K562 (cell line): ENCODE data around the gene WIF1. TPM values are rescaled to one million over a fixed set of nuclear protein-coding genes. Genes with fewer than 3 reads are reported as not detected.

ENCODE experiments used
- ATAC-seq: fragments of 200-7000 bp; cut with Tn5 transposase; 3 replicates; pipeline ENCODE4 v1.9.1; 2020; ENCODE audit warnings: moderate library complexity
- BruUV-seq: library from RNA; stranded (reverse); fragments of 400-500 nt; replicated peaks from 2 replicates; lab custom pipeline; 2021; lab: Mats Ljungman, UMichigan
- CTCF ChIA-PET: fragments of 300-600 bp; formaldehyde crosslinking; extraction: SDS; loops from one replicate; lab custom pipeline; 2021; ENCODE audit warnings: low intra/inter-chr PET ratio; lab: Yijun Ruan, JAX
- POLR2A ChIA-PET: fragments of 300-600, 350-650 bp; sonication (Branson Sonifier 250); formaldehyde crosslinking; extraction: SDS; loops from one replicate; lab custom pipeline; 2021; ENCODE audit warnings: antibody characterized with exemption, inconsistent platforms; lab: Yijun Ruan, JAX
- DNase-seq, 4 experiments: peaks; one replicate each; pipeline versions ENCODE4 v3.0.0 to v3.0.0-alpha.2; 2011 to 2018; ENCODE audit warnings: low spot score in 3 of 4, mixed read lengths in 3 of 4; ENCODE audit errors: extremely low read depth in 1 of 4
- FAIRE-seq: peaks from 2 replicates; lab custom pipeline; 2011; peaks lifted over from hg19 to GRCh38; lab: Jason Lieb, UNC
- H2AFZ ChIP-seq: 2 replicates; pipeline ENCODE4 v1.6.0; 2011; ENCODE audit warnings: low read depth, low read length, control low read depth, inconsistent platforms
- H3K27ac ChIP-seq: fragments of 200-600 bp; 3 replicates; pipeline ENCODE4 v1.8.0; 2011; ENCODE audit warnings: low read depth, mild to moderate bottlenecking, control low read depth, inconsistent platforms, low read length, moderate library complexity, mixed read lengths; ENCODE audit errors: extremely low read depth
- H3K27me3 ChIP-seq, 2 experiments: fragments of 300-600 bp in 1 of 2; 2 replicates in 1 of 2; 3 replicates in 1 of 2; pipeline versions ENCODE4 v1.6.0 to v1.8.0; 2011; ENCODE audit warnings: inconsistent platforms in 2 of 2, low read length in 2 of 2, mild to moderate bottlenecking in 1 of 2, mixed read lengths in 1 of 2, moderate library complexity in 1 of 2; ENCODE audit not compliant: control insufficient read depth in 2 of 2, insufficient read depth in 2 of 2
- H3K36me3 ChIP-seq: fragments of 300-600 bp; 3 replicates; pipeline ENCODE4 v1.8.0; 2011; ENCODE audit warnings: mild to moderate bottlenecking, low read length, inconsistent platforms; ENCODE audit not compliant: control insufficient read depth, insufficient read depth
- H3K4me1 ChIP-seq, 2 experiments: fragments of 200-600 bp in 1 of 2; replicated peaks in 1 of 2; 2 replicates in 1 of 2; 3 replicates in 1 of 2; pipeline versions ENCODE4 v1.5.1 to v1.8.0; 2011; ENCODE audit warnings: inconsistent platforms in 2 of 2, low read length in 2 of 2, mild to moderate bottlenecking in 1 of 2, mixed read lengths in 1 of 2, moderate library complexity in 1 of 2; ENCODE audit not compliant: control insufficient read depth in 2 of 2, insufficient read depth in 2 of 2
- H3K4me2 ChIP-seq: 2 replicates; pipeline ENCODE4 v1.6.1; 2011; ENCODE audit warnings: low read length, control low read depth, inconsistent platforms, mixed read lengths; ENCODE audit not compliant: insufficient read depth
- H3K4me3 ChIP-seq: fragments of 200-600 bp; sonication (generic), shearing (Covaris generic); 2 replicates; pipeline ENCODE4 v1.5.1; 2016; ENCODE audit warnings: control low read depth, inconsistent platforms
- H3K79me2 ChIP-seq: fragments of 200-600 bp; 3 replicates; pipeline ENCODE4 v1.8.0; 2011; ENCODE audit warnings: low read length, inconsistent platforms; ENCODE audit not compliant: control insufficient read depth, insufficient read depth
- H3K9ac ChIP-seq, 2 experiments: 2 replicates each; pipeline versions ENCODE4 v1.6.0 to v1.6.1; 2011; ENCODE audit warnings: low read depth in 2 of 2, low read length in 2 of 2, control low read depth in 1 of 2, inconsistent platforms in 1 of 2, mild to moderate bottlenecking in 1 of 2, mixed read lengths in 1 of 2; ENCODE audit not compliant: insufficient read depth in 1 of 2
- H3K9me1 ChIP-seq: one replicate; pipeline ENCODE4 v1.6.0; 2011; ENCODE audit warnings: inconsistent platforms, mild to moderate bottlenecking, low read length, moderate library complexity; ENCODE audit not compliant: control insufficient read depth, insufficient read depth
- H3K9me3 ChIP-seq: replicated peaks from 2 replicates; pipeline ENCODE4 v1.5.1; 2011; ENCODE audit warnings: low read depth, low read length, inconsistent platforms; ENCODE audit not compliant: control insufficient read depth, insufficient read depth
- H4K20me1 ChIP-seq: replicated peaks from 2 replicates; pipeline ENCODE4 v1.6.1; 2011; ENCODE audit warnings: low read length, inconsistent platforms, mixed read lengths; ENCODE audit not compliant: control insufficient read depth, insufficient read depth
- HNRNPH1 ChIP-seq: fragments of 200-400 bp; formaldehyde crosslinking; optimal IDR thresholded peaks from 2 replicates; pipeline ENCODE3; 2017; ENCODE audit warnings: low read depth, mild to moderate bottlenecking, low read length, moderate library complexity
- NFIC ChIP-seq: fragments of 450-650 bp; IDR thresholded peaks from 2 replicates; pipeline ENCODE4 v1.6.1; 2017; ENCODE audit warnings: mild to moderate bottlenecking, inconsistent platforms
- NR2F6 ChIP-seq: fragments of 450-650 bp; formaldehyde crosslinking; IDR thresholded peaks from 2 replicates; pipeline ENCODE4 v1.4.0; 2020; ENCODE audit warnings: mild to moderate bottlenecking
- SNIP1 ChIP-seq: fragments of 450-650 bp; IDR thresholded peaks from 2 replicates; pipeline ENCODE4 v1.7.1; 2017; ENCODE audit warnings: low read depth, mild to moderate bottlenecking
- XRCC5 ChIP-seq: fragments of 200-400 bp; formaldehyde crosslinking; IDR thresholded peaks from 2 replicates; pipeline ENCODE4 v1.6.1; 2017; ENCODE audit warnings: low read depth, mild to moderate bottlenecking, low read length
- WGBS: fragments of 100-300 bp; shearing (Covaris generic); methylation state at CpG from one replicate; pipeline ENCODE4 v1.1.6; 2016; ENCODE audit warnings: low coverage, mixed read lengths; ENCODE audit not compliant: insufficient coverage; ENCODE audit errors: missing lambda C conversion rate; 5-methylcytosine and 5-hydroxymethylcytosine counted together
- in situ Hi-C: fragments of 300-500 bp; cut with MboI; formaldehyde crosslinking; loops from 4 replicates; pipeline ENCODE4 v1.15.0; 2018; ENCODE audit warnings: inconsistent platforms, mixed read lengths
- intact Hi-C: fragments of 100-400 bp; cut with micrococcal nuclease; formaldehyde crosslinking; loops from 2 replicates; pipeline ENCODE4 v1.14.2; 2022
- polyA plus RNA-seq, 8 experiments: library from polyadenylated mRNA; depleted of rRNA in 4 of 8; stranded (reverse) in 5 of 8; unstranded in 3 of 8; fragments of >200 nt; fragmentation: Nextera tagmentation in 2 of 8; fragmentation: Illumina TruSeq in 1 of 8; extraction: Ambion mirVana in 2 of 8; extraction: Trizol in 1 of 8; gene quantifications; 2 replicates each; pipeline versions ENCODE4 v1.2.1 to v1.2.3, GENCODE V29; 2011 to 2014; ENCODE audit warnings: inconsistent platforms in 1 of 8, missing spikeins in 1 of 8
- total RNA-seq, 7 experiments: library from RNA; depleted of rRNA in 6 of 7; stranded (reverse); fragments of >200 nt in 6 of 7; fragmentation: Illumina TruSeq in 2 of 7; extraction: Trizol in 2 of 7; gene quantifications; 2 replicates each; pipeline versions ENCODE4 v1.2.1 to v1.2.3, GENCODE V29; 2011 to 2021; ENCODE audit warnings: low replicate concordance in 1 of 7
- TF ChIP-seq, protein P1 (sequence below): fragments of 250-450 bp; sonication (Bioruptor Pico); IDR thresholded peaks from 2 replicates; pipeline ENCODE4 v1.8.0; 2021; ENCODE audit warnings: borderline replicate concordance, mild to moderate bottlenecking, moderate library complexity; ENCODE audit not compliant: poor library complexity, severe bottlenecking
- TF ChIP-seq, protein P2 (sequence below): fragments of 200-600 bp; sonication (generic); IDR thresholded peaks from one replicate; pipeline ENCODE4 v1.6.1; 2012; ENCODE audit warnings: mild to moderate bottlenecking, low read depth, low read length, inconsistent platforms
- TF ChIP-seq, protein P3 (sequence below): fragments of 450-650 bp; IDR thresholded peaks from 2 replicates; pipeline ENCODE4 v1.6.1; 2016; ENCODE audit warnings: antibody characterized with exemption

The WIF1 gene
- total and polyA plus RNA-seq, 9 of the 15 experiments (the other 6 are each of a cell fraction or from before 2014, with no cell fraction given): not detected

DNA sequence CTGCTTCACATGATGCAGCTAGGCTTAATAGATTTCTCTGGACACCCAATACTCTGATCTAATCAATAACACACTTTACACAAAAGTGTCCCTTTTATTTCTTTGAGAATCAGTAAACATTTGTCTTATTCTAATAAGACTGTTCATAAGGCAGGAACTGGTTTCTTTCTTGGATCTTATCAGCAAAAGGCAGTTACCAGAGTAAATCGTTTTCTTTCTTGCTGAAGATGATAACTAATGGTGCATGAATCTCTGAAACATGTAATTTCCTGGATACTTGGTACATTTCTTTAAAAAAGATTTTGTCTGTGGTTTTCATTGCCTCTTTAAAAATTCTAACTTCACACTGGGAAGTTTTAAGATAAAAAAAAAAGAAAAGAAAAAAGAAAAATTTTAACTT lies 39.6 kb downstream of the WIF1 start:
- no peaks in the 10 kb centered on the region for H3K9me3 ChIP-seq
- H3K4me3 ChIP-seq: no peak overlapping the region
- no peaks in the 10 kb centered on the region for H3K36me3 ChIP-seq
- WGBS: 0% methylated on average over 1 of the region's 1 CpG
- H3K27me3 ChIP-seq: no peaks in the 10 kb centered on the region
- ChIA-PET CTCF (no interaction called here), POLR2A (no interaction called here)
- no peaks in the 10 kb centered on the region for H3K79me2 ChIP-seq
- H2AFZ ChIP-seq: no peak overlapping the region
- TF ChIP-seq NFIC (no peak), HNRNPH1 (no peak), XRCC5 (no peak), SNIP1 (no peak), NR2F6 (no peak)
- TF ChIP-seq, protein P1, sequence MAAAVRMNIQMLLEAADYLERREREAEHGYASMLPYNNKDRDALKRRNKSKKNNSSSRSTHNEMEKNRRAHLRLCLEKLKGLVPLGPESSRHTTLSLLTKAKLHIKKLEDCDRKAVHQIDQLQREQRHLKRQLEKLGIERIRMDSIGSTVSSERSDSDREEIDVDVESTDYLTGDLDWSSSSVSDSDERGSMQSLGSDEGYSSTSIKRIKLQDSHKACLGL (CRISPR knock-in tag): no peak
- TF ChIP-seq, protein P2, sequence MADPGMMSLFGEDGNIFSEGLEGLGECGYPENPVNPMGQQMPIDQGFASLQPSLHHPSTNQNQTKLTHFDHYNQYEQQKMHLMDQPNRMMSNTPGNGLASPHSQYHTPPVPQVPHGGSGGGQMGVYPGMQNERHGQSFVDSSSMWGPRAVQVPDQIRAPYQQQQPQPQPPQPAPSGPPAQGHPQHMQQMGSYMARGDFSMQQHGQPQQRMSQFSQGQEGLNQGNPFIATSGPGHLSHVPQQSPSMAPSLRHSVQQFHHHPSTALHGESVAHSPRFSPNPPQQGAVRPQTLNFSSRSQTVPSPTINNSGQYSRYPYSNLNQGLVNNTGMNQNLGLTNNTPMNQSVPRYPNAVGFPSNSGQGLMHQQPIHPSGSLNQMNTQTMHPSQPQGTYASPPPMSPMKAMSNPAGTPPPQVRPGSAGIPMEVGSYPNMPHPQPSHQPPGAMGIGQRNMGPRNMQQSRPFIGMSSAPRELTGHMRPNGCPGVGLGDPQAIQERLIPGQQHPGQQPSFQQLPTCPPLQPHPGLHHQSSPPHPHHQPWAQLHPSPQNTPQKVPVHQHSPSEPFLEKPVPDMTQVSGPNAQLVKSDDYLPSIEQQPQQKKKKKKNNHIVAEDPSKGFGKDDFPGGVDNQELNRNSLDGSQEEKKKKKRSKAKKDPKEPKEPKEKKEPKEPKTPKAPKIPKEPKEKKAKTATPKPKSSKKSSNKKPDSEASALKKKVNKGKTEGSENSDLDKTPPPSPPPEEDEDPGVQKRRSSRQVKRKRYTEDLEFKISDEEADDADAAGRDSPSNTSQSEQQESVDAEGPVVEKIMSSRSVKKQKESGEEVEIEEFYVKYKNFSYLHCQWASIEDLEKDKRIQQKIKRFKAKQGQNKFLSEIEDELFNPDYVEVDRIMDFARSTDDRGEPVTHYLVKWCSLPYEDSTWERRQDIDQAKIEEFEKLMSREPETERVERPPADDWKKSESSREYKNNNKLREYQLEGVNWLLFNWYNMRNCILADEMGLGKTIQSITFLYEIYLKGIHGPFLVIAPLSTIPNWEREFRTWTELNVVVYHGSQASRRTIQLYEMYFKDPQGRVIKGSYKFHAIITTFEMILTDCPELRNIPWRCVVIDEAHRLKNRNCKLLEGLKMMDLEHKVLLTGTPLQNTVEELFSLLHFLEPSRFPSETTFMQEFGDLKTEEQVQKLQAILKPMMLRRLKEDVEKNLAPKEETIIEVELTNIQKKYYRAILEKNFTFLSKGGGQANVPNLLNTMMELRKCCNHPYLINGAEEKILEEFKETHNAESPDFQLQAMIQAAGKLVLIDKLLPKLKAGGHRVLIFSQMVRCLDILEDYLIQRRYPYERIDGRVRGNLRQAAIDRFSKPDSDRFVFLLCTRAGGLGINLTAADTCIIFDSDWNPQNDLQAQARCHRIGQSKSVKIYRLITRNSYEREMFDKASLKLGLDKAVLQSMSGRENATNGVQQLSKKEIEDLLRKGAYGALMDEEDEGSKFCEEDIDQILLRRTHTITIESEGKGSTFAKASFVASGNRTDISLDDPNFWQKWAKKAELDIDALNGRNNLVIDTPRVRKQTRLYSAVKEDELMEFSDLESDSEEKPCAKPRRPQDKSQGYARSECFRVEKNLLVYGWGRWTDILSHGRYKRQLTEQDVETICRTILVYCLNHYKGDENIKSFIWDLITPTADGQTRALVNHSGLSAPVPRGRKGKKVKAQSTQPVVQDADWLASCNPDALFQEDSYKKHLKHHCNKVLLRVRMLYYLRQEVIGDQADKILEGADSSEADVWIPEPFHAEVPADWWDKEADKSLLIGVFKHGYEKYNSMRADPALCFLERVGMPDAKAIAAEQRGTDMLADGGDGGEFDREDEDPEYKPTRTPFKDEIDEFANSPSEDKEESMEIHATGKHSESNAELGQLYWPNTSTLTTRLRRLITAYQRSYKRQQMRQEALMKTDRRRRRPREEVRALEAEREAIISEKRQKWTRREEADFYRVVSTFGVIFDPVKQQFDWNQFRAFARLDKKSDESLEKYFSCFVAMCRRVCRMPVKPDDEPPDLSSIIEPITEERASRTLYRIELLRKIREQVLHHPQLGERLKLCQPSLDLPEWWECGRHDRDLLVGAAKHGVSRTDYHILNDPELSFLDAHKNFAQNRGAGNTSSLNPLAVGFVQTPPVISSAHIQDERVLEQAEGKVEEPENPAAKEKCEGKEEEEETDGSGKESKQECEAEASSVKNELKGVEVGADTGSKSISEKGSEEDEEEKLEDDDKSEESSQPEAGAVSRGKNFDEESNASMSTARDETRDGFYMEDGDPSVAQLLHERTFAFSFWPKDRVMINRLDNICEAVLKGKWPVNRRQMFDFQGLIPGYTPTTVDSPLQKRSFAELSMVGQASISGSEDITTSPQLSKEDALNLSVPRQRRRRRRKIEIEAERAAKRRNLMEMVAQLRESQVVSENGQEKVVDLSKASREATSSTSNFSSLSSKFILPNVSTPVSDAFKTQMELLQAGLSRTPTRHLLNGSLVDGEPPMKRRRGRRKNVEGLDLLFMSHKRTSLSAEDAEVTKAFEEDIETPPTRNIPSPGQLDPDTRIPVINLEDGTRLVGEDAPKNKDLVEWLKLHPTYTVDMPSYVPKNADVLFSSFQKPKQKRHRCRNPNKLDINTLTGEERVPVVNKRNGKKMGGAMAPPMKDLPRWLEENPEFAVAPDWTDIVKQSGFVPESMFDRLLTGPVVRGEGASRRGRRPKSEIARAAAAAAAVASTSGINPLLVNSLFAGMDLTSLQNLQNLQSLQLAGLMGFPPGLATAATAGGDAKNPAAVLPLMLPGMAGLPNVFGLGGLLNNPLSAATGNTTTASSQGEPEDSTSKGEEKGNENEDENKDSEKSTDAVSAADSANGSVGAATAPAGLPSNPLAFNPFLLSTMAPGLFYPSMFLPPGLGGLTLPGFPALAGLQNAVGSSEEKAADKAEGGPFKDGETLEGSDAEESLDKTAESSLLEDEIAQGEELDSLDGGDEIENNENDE: no peak
- TF ChIP-seq, protein P3, sequence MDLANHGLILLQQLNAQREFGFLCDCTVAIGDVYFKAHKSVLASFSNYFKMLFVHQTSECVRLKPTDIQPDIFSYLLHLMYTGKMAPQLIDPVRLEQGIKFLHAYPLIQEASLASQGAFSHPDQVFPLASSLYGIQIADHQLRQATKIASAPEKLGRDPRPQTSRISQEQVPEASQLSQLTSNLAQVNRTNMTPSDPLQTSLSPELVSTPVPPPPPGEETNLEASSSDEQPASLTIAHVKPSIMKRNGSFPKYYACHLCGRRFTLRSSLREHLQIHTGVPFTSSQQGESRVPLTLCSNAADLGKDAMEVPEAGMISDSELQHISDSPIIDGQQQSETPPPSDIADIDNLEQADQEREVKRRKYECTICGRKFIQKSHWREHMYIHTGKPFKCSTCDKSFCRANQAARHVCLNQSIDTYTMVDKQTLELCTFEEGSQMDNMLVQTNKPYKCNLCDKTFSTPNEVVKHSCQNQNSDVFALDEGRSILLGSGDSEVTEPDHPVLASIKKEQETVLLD: no peak
- no peak overlapping the region for H3K4me2 ChIP-seq
- intact Hi-C loops (no loop called here), in situ Hi-C loops (no loop called here)
- H3K9ac ChIP-seq: no peak overlapping the region
- BruUV-seq: no TSS peak
- H3K27ac ChIP-seq: no peak overlapping the region
- ATAC-seq (no peak), FAIRE-seq (no peak), DNase-seq (no peak)
- no peaks in the 10 kb centered on the region for H3K4me1 ChIP-seq
- H3K9me1 ChIP-seq: no peaks in the 10 kb centered on the region
- no peaks in the 10 kb centered on the region for H4K20me1 ChIP-seq
